Heart right ventricle (tissue), 16 donors: ENCODE data around the gene CEP164. TPM values are rescaled to one million over a fixed set of nuclear protein-coding genes. Genes with fewer than 3 reads are reported as not detected.
"Not testable (repeated sequence)": the region's sequence is repeated elsewhere in the genome, so short reads cannot be mapped to it uniquely, and the experiment has no call there.

Experiments used
- ATAC-seq, 8 donors: fragments of 200-7000 bp; cut with Tn5 transposase; one replicate each; pipeline ENCODE4 v1.9.1; 2020; ENCODE audit warnings: mild to moderate bottlenecking in 8 of 8, moderate library complexity in 8 of 8, moderate number of reproducible peaks in 1 of 8
- DNase-seq, 2 donors: peaks; one replicate each; pipeline ENCODE4 v3.0.0-alpha.2; 2020
- H3K27ac ChIP-seq, 10 donors: fragments of 200-600 bp; sonication (generic) in 2 of 10; one replicate each; pipeline versions ENCODE4 v1.5.0 to v1.8.0; 2020 to 2022; ENCODE audit warnings: mild to moderate bottlenecking in 3 of 10
- H3K27me3 ChIP-seq, 7 donors: fragments of 200-600 bp; one replicate each; pipeline ENCODE4 v1.8.0; 2021 to 2022; ENCODE audit warnings: mild to moderate bottlenecking in 2 of 7
- H3K36me3 ChIP-seq, 9 donors: fragments of 200-600 bp; sonication (generic) in 1 of 9; one replicate each; pipeline versions ENCODE4 v1.5.0 to v1.8.0; 2020 to 2022; ENCODE audit warnings: mild to moderate bottlenecking in 2 of 9
- H3K4me1 ChIP-seq, 9 donors: fragments of 200-600 bp; sonication (generic) in 1 of 9; one replicate each; pipeline versions ENCODE4 v1.5.0 to v1.8.0; 2020 to 2022; ENCODE audit warnings: mild to moderate bottlenecking in 4 of 9
- H3K4me3 ChIP-seq, 10 donors: fragments of 200-600 bp; sonication (generic) in 2 of 10; one replicate each; pipeline versions ENCODE4 v1.5.0 to v1.8.0; 2020 to 2022; ENCODE audit warnings: mild to moderate bottlenecking in 7 of 10, moderate library complexity in 2 of 10
- H3K9me3 ChIP-seq, 11 donors: fragments of 200-600 bp in 10 of 11; sonication (generic) in 2 of 11; one replicate each; pipeline versions ENCODE4 v1.5.0 to v1.8.0; 2013 to 2022; ENCODE audit warnings: mild to moderate bottlenecking in 2 of 11, control low read depth in 1 of 11, moderate library complexity in 1 of 11
- CTCF ChIP-seq, 9 donors: fragments of 200-600 bp; sonication (generic) in 2 of 9; IDR thresholded peaks; one replicate each; pipeline versions ENCODE4 v1.5.0 to v1.8.0; 2021 to 2022; ENCODE audit warnings: antibody characterized with exemption in 9 of 9, mild to moderate bottlenecking in 5 of 9, moderate library complexity in 1 of 9
- WGBS, 2 donors: extraction: QIAGEN DNeasy Blood & Tissue Kit; methylation state at CpG; one replicate each; pipeline ENCODE4 v1.1.7; 2013; ENCODE audit warnings: inconsistent platforms in 1 of 2; 5-methylcytosine and 5-hydroxymethylcytosine counted together
- intact Hi-C, 10 donors: fragments of 100-400 bp; cut with DNase I; formaldehyde crosslinking; loops; one replicate each; pipeline versions ENCODE4 v1.11.1 to v1.14.2; 2022
- polyA plus RNA-seq, 2 donors: library from polyadenylated mRNA; stranded (reverse); fragments of 200-250 nt; gene quantifications; one replicate each; pipeline ENCODE4 v1.2.3, GENCODE V29; 2013
- total RNA-seq, 10 donors: library from RNA; stranded (reverse); fragmentation: NEBNext Ultra II Directional in 3 of 10; extraction: Animal tissue kit (Norgen Biotek cat#: 25700) in 3 of 10; gene quantifications; one replicate each; pipeline versions ENCODE4 v1.2.1 to v1.2.4, GENCODE V29; 2021 to 2023
- donor health status: Arrhythmogenic right ventricular cardiomyopathy.
- donor health status: ischemic (EF 13 %, LVEDD 7.1; RV severe dilation, severe dysfunction).
- donor health status: healthy with polysubstance abuse.
- donor health status: DM: no; HTN: yes; CAD: no.
- donor health status: DM: no; HTN: no; CAD: no.
- donor health status: ischemic (EF 25% LVEDD 6.9; RV normal size, moderate dysfunction).
- donor health status: ischemic (EF 25% LVEDD 5.7; RV mildly dilated, moderate dysfunction).
- donor health status: healthy.
- donor health status: DM: yes; HTN: yes; CAD: no.
- donor health status: Ischemic cardiomyopathy.
- donor health status: ischemic (EF 35%, LVEDD 5.7; RV mildly dilated, moderate dysfunction).
- donor health status: nonischemic (EF 11% LVEDD 7.7; RV severe dilation, severe dysfunction).
- donor health status: DM: yes; HTN: yes; CAD: no.
- donor health status: PGD.
- donor health status: ischemic (EF 29% LVEDD 5.4; RV normal size, mild dysfunction).
- donor health status: nonischemic (EF 23%, LVEDD 6.1; RV moderate dilation, normal function).

The CEP164 gene
- total and polyA plus RNA-seq, 12 donors, result 3.5 to 17.9 (median 6.6) TPM

- TF ChIP-seq CTCF (IDR thresholded peaks at IDR 0.05), result no peak
Observed at GRCh38 chr11:117392979-117393378, 65.3 kb downstream of the CEP164 start.

DNA sequence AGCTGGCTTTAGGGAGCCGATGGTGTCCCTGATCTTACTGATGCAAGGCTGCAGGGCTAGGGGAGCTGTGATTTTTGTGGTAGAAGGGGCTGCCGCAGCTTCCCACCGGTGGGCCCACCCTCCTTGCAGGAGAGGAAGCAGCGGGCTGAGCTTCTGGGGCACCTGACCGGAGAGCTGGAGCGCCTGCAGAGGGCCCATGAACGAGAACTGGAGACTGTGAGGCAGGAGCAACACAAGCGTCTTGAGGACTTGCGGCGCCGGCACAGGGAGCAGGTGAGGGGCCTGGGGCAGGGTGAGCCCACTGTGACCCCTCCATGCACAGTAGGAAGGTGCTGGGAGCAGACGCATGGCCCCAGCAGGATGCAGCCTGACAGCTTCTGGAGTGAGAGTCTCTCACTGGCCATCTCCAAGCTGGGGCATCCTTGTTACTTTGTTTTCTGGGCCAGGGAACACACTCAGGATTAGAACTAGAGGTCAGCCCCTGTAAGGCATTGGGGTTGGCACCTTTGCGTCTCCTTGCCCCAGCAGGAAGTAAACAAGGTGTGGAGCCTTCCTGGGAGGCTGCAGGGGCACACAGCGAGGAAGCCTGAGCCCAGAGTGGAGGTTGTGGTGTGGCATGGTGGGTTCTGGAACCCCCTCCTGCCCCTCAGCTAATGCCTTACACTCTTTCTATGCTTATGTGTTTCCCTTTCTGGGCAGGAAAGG is 66.7 kb downstream of the CEP164 start:
- intact Hi-C loops, result no loop called here
- no peak for TF ChIP-seq CTCF (IDR thresholded peaks at IDR 0.05)
- WGBS, 2 donors, result 89 to 93% methylated on average over 14 of the region's 14 CpGs

More at GRCh38 chr11:117392979-117393378, 65.3 kb downstream of the CEP164 start:
- intact Hi-C loops, result no loop called here
- ATAC-seq, result no peak
- WGBS, 2 donors, result 92 to 95% methylated on average over 8 of the region's 8 CpGs
- Histone ChIP-seq H3K4me3 (no peak overlapping the region), H3K9me3 (peaks cover 0 to 2% (median 0%) of the 10 kb centered on the region in 11 donors), H3K36me3 (peaks cover 0 to 97% (median 50%) of the 10 kb centered on the region in 9 donors), H3K27ac (no peak overlapping the region), H3K27me3 (no peaks in the 10 kb centered on the region), H3K4me1 (no peaks in the 10 kb centered on the region)
- DNase-seq, result no peak

DNA sequence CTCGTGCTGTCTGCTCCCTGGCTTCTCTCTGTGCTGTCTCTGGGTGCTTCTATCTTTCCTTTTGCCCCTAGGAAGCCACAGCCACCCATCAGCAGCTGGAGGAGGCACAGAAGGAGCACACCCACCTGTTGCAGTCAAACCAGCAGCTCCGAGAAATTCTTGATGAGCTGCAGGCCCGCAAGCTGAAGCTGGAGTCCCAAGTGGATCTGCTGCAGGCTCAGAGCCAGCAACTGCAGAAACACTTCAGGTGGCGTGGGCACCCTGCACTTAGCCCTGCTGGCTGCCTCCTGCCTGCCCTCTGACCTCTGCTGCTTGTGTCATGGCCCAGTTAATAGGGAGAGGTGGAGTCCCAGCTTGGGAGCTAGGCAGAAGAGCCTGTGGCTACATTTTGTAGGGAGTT is 67.8 kb downstream of the CEP164 start:
- H3K27me3 ChIP-seq, result no peaks in the 10 kb centered on the region
- H3K9me3 ChIP-seq, result peaks cover 0 to 16% (median 6%) of the 10 kb centered on the region in 11 donors
- ATAC-seq (no peak), DNase-seq (no peak)
- intact Hi-C loops, result no loop called here
- no peak for TF ChIP-seq CTCF (IDR thresholded peaks at IDR 0.05)
- peaks cover 0 to 88% (median 54%) of the 10 kb centered on the region in 9 donors for H3K36me3 ChIP-seq
- no peak overlapping the region for H3K4me3 ChIP-seq
- H3K4me1 ChIP-seq, result no peaks in the 10 kb centered on the region
- H3K27ac ChIP-seq, result no peak overlapping the region
- 89% methylated on average over 4 of the region's 4 CpGs for WGBS, 2 donors

More for the DNA sequence above, 66.7 kb downstream of the CEP164 start:
- DNase-seq, result no peak
- Histone ChIP-seq H3K4me1 (no peaks in the 10 kb centered on the region), H3K36me3 (peaks cover 0 to 96% (median 54%) of the 10 kb centered on the region in 9 donors), H3K4me3 (no peak overlapping the region), H3K9me3 (peaks cover 0 to 14% (median 6%) of the 10 kb centered on the region in 11 donors), H3K27ac (no peak overlapping the region), H3K27me3 (no peaks in the 10 kb centered on the region)
- ATAC-seq, result no peak

DNA sequence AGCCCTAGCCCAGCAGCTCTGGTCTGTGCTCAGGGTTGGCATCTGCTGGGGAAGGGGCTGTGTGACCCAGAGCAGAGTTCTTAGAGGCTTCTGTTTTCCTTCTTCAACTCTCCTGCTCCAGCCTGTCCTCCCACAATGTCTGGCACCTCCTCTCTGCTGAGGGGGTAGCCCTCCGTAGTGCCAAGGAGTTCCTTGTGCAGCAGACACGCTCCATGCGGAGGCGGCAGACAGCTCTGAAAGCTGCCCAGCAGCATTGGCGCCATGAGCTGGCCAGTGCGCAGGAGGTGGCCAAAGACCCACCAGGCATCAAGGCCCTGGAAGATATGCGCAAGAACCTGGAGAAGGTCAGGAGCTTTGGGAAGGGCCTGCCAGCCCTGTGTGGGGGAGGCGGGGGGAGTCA is 69.3 kb downstream of the CEP164 start:
- Histone ChIP-seq H3K4me1 (peaks cover 0 to 9% (median 0%) of the 10 kb centered on the region in 9 donors), H3K27me3 (no peaks in the 10 kb centered on the region), H3K4me3 (no peak overlapping the region), H3K27ac (no peak overlapping the region), H3K36me3 (peaks cover 0 to 73% (median 52%) of the 10 kb centered on the region in 9 donors), H3K9me3 (peaks cover 0 to 16% (median 6%) of the 10 kb centered on the region in 11 donors)
- no peak for TF ChIP-seq CTCF (IDR thresholded peaks at IDR 0.05)
- no peak for DNase-seq
- intact Hi-C loops, result no loop called here
- 97 to 100% methylated on average over 8 of the region's 8 CpGs for WGBS, 2 donors
- peak in 1 of 8 donors; percentile 53 for ATAC-seq

- ATAC-seq, intact Hi-C loops, H3K27ac ChIP-seq, H3K27me3 ChIP-seq, H3K4me1 ChIP-seq, H3K4me3 ChIP-seq, DNase-seq: not testable (repeated sequence)
- Histone ChIP-seq H3K36me3 (peaks cover 0 to 70% (median 37%) of the 10 kb centered on the region in 9 donors), H3K9me3 (peaks cover 0 to 16% (median 6%) of the 10 kb centered on the region in 11 donors)
- WGBS, 2 donors, result 99 to 100% methylated on average over 2 of the region's 2 CpGs
Observed at GRCh38 chr11:117398618-117399017, 71.0 kb downstream of the CEP164 start.

DNA sequence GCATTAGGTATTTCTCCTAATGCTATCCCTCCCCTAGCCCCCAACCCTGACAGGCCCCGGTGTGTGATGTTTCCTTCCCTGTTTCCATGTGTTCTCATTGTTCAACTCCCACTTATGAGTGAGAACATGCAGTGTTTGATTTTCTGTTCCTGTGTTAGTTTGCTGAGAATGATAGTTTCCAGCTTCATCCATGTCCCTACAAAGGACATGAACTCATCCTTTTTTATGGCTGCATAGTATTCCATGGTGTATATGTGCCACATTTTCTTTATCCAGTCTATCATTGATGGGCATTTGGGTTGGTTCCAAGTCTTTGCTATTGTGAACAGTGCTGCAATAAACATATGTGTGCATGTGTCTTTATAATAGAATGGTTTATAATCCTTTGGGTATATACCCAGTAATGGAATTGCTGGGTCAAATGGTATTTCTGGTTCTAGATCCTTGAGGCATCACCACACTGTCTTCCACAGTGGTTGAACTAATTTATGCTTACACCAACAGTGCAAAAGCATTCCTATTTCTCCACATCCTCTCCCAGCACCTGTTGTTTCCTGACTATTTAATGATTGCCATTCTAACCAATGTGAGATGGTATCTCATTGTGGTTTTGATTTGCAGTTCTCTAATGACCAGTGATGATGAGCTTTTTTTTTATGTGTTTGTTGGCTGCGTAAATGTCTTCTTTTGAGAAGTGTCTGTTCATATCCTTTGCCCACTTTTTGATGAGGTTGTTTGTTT is 71.6 kb downstream of the CEP164 start:
- DNase-seq, ATAC-seq, H3K27ac ChIP-seq, H3K4me3 ChIP-seq, H3K4me1 ChIP-seq, H3K27me3 ChIP-seq, intact Hi-C loops: not testable (repeated sequence)
- Histone ChIP-seq H3K36me3 (peaks cover 0 to 70% (median 31%) of the 10 kb centered on the region in 9 donors), H3K9me3 (peaks cover 0 to 16% (median 6%) of the 10 kb centered on the region in 11 donors)
- 95 to 100% methylated on average over 2 of the region's 2 CpGs for WGBS, 2 donors

- H3K27ac ChIP-seq, H3K4me3 ChIP-seq, intact Hi-C loops, DNase-seq, H3K27me3 ChIP-seq, ATAC-seq, H3K4me1 ChIP-seq: not testable (repeated sequence)
- Histone ChIP-seq H3K36me3 (peaks cover 0 to 83% (median 21%) of the 10 kb centered on the region in 9 donors), H3K9me3 (peaks cover 0 to 18% (median 4%) of the 10 kb centered on the region in 11 donors)
- WGBS, 2 donors, result 95 to 99% methylated on average over 2 of the region's 2 CpGs
Observed at GRCh38 chr11:117405898-117406297, 78.2 kb downstream of the CEP164 start.
